ENCODE measurements around the gene NCSTN.

The NCSTN gene

GRCh38 chr1:160353223-160353622 lies 10.0 kb downstream of the NCSTN start:
- DNase-seq = no peak

GRCh38 chr1:160354388-160354985 lies 11.3 kb downstream of the NCSTN start:
- no peak for DNase-seq

GRCh38 chr1:160357286-160358002 lies 14.3 kb downstream of the NCSTN start:
- DNase-seq = no peak

- no peak for DNase-seq
Observed at GRCh38 chr1:160358073-160358472, 14.9 kb downstream of the NCSTN start.

- no peak for DNase-seq
Observed at GRCh38 chr1:160359559-160360226, 16.5 kb downstream of the NCSTN start.

GRCh38 chr1:160360227-160360695 lies 17.1 kb downstream of the NCSTN start:
- DNase-seq = no peak

- DNase-seq = no peak
Observed at GRCh38 chr1:160361199-160361598, 18.0 kb downstream of the NCSTN start.

- no peak for DNase-seq
Observed at GRCh38 chr1:160361814-160362167, 18.6 kb downstream of the NCSTN start.

- no peak for DNase-seq
Observed at GRCh38 chr1:160362168-160362957, 19.2 kb downstream of the NCSTN start.

GRCh38 chr1:160363010-160363409 lies 19.8 kb downstream of the NCSTN start:
- DNase-seq = no peak

- DNase-seq = no peak
Observed at GRCh38 chr1:160363951-160364735, 21.0 kb downstream of the NCSTN start.

GRCh38 chr1:160365325-160365724 lies 22.1 kb downstream of the NCSTN start:
- DNase-seq = no peak

- no peak for DNase-seq
Observed at GRCh38 chr1:160366731-160367515, 23.7 kb downstream of the NCSTN start, which contains the start of gene NHLH1. TSS of gene NHLH1 (plus strand) at chr1:160367071. CDS start at chr1:160370732, 3,661 bp downstream.

GRCh38 chr1:160367516-160367900 lies 24.3 kb downstream of the NCSTN start:
- no peak for DNase-seq

GRCh38 chr1:160367934-160368923 lies 25.0 kb downstream of the NCSTN start:
- DNase-seq = no peak

- DNase-seq = no peak
Observed at GRCh38 chr1:160369087-160369486, 25.9 kb downstream of the NCSTN start.

- no peak for DNase-seq
Observed at GRCh38 chr1:160370561-160371345, 27.6 kb downstream of the NCSTN start.

- no peak for DNase-seq
Observed at GRCh38 chr1:160371346-160371631, 28.1 kb downstream of the NCSTN start.

GRCh38 chr1:160371756-160372155 lies 28.6 kb downstream of the NCSTN start:
- no peak for DNase-seq

GRCh38 chr1:160373696-160374095 lies 30.5 kb downstream of the NCSTN start:
- DNase-seq = no peak
